ENCODE data around the gene CCDC15.

Gene CCDC15

DNA sequence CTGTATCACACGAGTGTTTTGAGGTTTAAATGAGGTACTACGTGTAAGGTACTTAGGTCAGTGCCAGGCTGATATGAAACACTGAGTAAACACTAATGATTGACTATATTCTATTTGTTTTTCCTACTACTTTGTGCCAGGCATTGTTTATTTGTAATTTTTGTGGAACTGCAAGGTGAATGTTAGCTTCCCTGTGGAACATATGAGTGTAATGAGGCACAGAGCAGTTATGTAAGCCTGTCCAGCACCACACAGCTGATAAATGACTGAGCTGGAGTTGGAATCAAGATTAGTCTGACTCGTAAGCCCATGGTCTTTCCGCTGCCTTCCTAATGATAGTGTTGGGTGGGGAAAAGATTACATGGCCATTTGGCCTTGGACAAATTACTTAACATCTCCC, 115.0 kb downstream of the CCDC15 start:
- DNase-seq (ENCODE audit: low spot score), result no peak

- no peak for DNase-seq (ENCODE audit: low spot score)
These were observed 115.8 kb downstream of the CCDC15 start for GRCh38 chr11:125069796-125070195.

DNA sequence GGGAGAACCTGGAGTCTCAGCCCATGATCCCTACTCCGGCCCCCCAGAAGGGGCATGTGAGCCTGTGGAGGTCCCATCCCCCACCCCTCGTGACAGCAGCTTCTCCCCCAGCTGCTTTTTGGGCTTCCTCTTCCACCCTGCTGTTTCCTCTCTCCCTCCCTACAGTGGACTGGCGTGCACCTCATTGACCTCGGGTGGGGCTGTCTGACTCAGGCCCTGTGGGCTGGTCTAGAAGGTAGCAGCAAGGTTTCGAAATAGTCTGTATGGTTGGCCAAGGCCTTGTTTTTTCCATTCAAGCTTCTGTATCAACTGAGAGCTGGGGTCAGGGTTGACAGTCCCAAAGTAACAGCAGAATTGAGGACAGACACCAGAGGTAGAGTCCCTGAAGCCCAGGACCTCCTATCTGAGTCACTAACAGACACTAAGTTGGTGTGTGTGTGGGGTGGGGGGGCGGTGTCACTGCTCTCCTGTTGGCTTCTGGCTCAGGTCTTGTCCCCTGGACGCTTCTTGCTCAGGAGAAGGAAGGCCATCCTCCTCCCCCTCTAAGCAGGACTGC, 116.8 kb downstream of the CCDC15 start:
- peak; percentile 74 for DNase-seq (ENCODE audit: low spot score)

GRCh38 chr11:125071435-125071834, 117.4 kb downstream of the CCDC15 start:
- DNase-seq (ENCODE audit: low spot score), result no peak

DNA sequence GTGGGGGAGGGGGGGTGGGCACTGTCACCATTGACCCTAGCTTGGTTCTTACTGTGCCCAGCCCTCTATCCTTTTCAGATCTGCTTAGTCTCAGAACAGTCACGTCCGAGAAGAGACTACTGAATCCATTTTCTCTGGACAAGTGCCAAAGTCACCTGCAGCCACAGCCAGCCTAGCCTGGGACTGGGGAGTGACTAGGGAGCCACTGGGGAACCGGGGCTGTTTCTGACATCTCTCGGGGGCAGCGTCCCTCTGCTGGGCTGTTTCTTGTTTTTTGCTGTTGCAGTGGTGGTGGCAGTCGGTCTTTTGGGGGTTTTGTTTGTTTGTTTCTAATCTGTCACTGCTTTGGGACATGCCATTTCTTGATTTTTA, 117.8 kb downstream of the CCDC15 start:
- no peak for DNase-seq (ENCODE audit: low spot score)

- DNase-seq (ENCODE audit: low spot score), result peak; percentile 69
These were observed 118.4 kb downstream of the CCDC15 start for GRCh38 chr11:125072218-125072960.

DNA sequence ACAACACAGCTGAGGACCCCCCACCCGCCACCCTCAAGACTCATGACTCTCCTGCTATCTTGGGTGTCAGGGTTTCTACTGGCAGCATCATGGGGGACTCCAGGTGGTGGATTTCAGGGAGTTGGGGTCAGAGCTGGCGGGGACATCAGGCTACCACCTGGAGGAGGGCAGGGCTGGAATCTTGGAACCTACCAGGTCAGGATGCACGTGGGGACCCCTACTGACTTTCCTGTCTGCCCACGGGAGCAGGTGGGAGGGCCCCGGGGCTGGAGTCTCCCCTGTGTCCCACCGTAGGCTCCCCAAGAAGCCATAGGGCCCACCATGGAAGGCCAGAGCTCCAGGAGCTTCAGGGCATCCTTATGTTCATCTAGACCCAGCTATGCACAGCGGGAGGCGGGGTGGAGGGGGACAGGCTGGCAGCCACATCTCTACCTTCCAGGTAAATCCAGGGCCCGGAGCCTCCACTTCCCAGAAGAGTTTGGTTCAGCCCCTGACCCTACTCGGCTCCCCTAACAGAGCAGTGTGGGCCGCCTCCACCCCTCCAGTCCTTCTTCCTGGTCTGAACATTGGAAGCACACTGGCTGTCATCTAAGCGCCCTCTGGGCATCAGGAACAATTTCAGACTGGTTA, 119.1 kb downstream of the CCDC15 start:
- no peak for DNase-seq (ENCODE audit: low spot score)

GRCh38 chr11:125073616-125074483, 119.8 kb downstream of the CCDC15 start:
- DNase-seq (ENCODE audit: low spot score), result no peak

GRCh38 chr11:125074511-125075241, 120.7 kb downstream of the CCDC15 start:
- DNase-seq (ENCODE audit: low spot score), result no peak

DNA sequence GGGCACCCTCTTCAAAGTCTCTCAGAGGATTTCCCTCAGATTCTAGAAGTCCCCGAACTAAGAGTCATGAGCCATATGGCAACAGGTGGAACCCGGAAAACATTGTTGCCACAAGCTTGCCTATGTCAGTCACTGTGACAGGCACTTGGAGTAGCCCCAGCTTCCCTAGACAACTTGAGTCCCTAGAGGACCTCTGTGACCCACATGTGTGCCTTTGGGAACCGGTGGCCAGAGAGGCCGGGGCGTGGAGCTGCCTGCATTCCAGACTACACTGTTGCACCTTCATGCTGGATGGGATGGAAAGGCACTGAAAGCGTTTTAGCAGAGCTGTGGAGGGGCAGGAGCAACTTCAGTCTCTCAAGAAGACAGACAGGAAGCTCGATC, 121.2 kb downstream of the CCDC15 start:
- DNase-seq (ENCODE audit: low spot score), result no peak

DNA sequence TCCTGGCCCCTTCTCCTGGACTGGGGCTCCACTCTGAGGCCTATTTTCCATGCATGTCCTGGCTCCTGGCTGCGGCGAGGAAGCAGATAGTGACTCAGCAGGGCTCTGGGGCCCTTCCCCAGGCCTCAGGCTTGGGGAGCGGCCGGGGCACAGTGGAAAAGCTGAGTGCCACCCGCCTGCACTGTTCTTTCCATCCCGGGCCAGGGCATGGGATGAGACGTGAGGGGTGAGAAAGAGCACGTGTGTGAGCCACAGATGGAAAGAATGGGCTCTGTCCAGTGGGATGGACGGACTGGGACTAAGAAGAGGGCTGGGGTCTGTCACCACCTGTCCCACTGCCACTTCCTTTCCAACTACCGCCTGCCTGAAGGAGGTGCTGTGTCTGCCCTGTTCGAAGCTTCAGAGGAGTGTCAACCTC, 121.9 kb downstream of the CCDC15 start:
- no peak for DNase-seq (ENCODE audit: low spot score)

- DNase-seq (ENCODE audit: low spot score), result no peak
These were observed 122.5 kb downstream of the CCDC15 start for GRCh38 chr11:125076378-125076945.

GRCh38 chr11:125078016-125078415, 124.0 kb downstream of the CCDC15 start:
- DNase-seq (ENCODE audit: low spot score), result no peak

DNA sequence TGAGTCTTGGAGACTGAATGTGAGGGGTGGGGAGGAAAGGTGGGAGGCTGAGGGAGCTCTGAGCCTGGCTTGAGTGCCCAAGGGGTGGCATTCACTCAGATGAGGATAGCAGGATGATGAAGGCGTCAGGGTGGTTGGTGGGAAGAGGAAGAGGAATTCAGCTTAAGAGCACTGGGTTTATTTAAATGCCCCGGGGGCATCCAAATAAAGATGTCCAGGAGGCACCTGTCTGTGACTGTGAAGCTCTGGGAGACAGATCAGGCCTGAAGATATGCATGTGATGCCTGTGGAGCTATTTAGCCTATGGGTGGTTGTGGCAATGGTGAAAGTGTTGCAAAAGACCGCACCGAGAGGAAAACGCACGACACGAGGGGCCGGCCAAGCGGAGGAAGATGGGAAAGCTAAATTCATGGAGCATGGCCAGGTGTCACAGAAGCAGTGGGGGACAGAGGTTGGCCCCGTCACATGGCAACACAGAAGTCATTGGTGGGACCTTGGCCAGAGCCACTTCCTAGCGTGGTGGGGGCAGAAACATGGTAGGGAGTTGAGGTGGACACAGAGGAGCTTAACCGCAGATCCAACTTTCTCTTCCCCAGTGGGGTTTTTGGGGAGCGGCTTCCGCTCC, 124.6 kb downstream of the CCDC15 start:
- no peak for DNase-seq (ENCODE audit: low spot score)

DNA sequence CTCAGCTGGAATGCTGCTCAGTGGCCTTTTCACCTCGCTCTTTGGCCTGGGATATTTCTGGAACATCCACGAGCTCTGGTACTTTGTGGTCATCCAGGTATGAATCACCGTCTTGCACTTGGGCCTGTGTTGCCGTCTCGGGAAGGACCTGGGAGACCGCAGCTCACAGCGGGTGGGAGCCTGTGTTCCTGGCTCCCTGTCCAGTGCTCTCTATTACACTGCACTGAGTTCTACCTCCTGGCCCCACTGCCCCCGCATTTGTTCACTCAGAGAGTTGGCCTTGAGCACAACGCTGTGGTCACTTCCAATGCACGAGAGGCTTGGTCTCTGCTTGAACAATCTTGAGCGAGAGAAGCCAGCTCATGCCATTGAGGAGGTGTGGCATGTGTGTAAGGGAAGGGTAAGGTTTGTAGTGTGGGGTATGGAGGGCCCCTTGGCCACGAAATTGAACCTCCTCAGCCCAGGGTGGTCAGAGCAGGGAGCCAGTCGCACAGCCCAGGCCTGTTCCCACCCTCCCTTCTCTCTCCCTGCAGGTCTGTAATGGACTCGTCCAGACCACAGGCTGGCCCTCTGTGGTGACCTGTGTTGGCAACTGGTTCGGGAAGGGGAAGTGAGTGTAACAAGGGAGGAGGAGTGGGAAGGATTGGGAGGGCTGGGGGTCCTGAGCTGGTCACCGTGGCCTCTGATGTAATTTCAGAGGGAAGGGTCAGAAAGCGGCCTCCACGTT, 125.3 kb downstream of the CCDC15 start:
- DNase-seq (ENCODE audit: low spot score), result peak; percentile 22

- DNase-seq (ENCODE audit: low spot score), result no peak
These were observed 126.0 kb downstream of the CCDC15 start for GRCh38 chr11:125079878-125080530.

DNA sequence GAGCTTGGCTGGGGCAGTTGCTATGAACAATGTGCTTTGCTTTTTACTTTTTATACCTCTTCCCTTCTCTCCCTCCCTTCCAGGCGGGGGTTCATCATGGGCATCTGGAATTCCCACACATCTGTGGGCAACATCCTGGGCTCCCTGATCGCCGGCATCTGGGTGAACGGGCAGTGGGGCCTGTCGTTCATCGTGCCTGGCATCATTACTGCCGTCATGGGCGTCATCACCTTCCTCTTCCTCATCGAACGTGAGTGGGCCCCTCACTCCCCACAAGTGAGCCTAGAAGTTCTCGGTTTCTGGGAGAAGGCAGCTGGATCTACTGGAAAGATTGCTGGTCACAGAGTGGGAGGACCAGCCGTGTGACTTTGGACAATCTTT, 126.5 kb downstream of the CCDC15 start:
- DNase-seq (ENCODE audit: low spot score), result no peak

- no peak for DNase-seq (ENCODE audit: low spot score)
These were observed 127.2 kb downstream of the CCDC15 start for GRCh38 chr11:125081098-125081798.

GRCh38 chr11:125082040-125082439, 128.0 kb downstream of the CCDC15 start:
- no peak for DNase-seq (ENCODE audit: low spot score)
